ENCODE data around the gene SCGB1A1. TPM values are rescaled to one million over a fixed set of nuclear protein-coding genes. Genes with fewer than 3 reads are reported as not detected.
A peak's percentile ranks its signal among the peaks of the same experiment; 100 is the strongest.

The SCGB1A1 gene
- total and polyA plus RNA-seq, 4 donors: not detected

DNA sequence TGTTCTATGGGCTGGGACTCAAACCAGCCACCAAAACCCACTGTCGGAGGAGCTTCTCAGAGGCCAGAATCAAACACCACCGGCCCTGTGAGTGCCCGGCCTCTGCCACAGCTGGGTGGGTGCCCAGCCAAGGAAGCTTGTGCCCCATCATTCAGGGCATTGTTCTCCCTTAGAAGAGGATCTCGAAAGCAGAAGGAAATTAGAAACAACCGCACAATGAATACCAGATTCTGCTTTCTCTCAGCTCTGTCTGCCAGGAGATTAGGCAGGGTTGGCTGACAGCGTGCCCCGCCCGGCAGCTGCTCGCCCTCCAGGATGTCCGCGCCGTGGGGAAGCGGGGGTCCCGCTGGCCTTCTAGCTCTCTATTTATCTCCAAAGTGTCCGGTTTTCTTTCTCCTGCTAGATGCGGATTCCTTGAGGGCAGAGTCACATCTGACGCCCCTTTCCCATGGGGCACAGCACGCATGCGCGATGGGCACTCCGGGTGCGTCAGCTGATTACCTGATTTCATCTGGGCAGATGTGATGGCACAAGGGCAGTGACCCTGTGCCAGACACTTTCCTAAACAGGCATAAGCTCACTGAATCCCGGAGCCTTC, 25.5 kb downstream of the SCGB1A1 start:
- Histone ChIP-seq H3K36me3 (ENCODE audit: control insufficient read depth in 4 of 4, insufficient read depth in 3 of 4, low read depth in 1 of 4, low read length in 3 of 4) (no peaks in the 10 kb centered on the region), H3K4me1 (ENCODE audit: control insufficient read depth in 4 of 4, insufficient read depth in 4 of 4, low read length in 3 of 4) (peaks cover 6 to 18% (median 13%) of the 10 kb centered on the region in 4 donors), H3K27ac (ENCODE audit: low read depth in 1 of 2, low read length in 2 of 2) (peak overlapping the region; percentile 10 to 13), H3K9ac (ENCODE audit: low read depth in 1 of 2, low read length in 2 of 2) (no peak overlapping the region), H3K4me3 (ENCODE audit: low read depth in 1 of 3, low read length in 3 of 3) (peak overlapping the region in 1 of 3 donors; percentile 6), H3K27me3 (ENCODE audit: control insufficient read depth in 4 of 4, insufficient read depth in 4 of 4, low read length in 3 of 4) (no peaks in the 10 kb centered on the region), H3K9me3 (ENCODE audit: control insufficient read depth in 4 of 4, low read length in 3 of 4) (no peaks in the 10 kb centered on the region)
- DNase-seq (ENCODE audit: low spot score): no peak
- TF ChIP-seq YY1 (IDR thresholded peaks at IDR 0.05) (no peak), SP1 (IDR thresholded peaks at IDR 0.05) (peak; percentile 11)
- 53% methylated on average over 23 of the region's 23 CpGs for WGBS

DNA sequence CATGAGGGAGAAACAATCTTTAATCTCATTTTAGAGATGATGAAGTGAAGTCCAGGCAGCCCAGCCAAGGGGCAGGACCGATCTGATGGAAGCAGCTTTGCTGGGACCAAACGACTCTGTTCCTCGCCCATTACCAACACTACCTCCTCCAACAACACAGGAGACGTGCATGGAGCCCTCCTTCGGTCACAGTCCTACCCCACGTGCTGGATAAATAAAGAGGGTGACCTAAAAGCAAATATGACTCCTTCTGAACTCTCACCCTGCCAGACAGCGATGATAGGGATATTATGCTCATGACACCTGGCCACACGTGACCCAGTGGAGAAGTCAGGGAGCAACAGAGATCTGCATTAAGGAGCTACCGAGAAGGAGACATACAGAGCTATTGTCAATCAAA, 26.0 kb downstream of the SCGB1A1 start:
- DNase-seq (ENCODE audit: low spot score): no peak
- H3K36me3 ChIP-seq (ENCODE audit: control insufficient read depth in 4 of 4, insufficient read depth in 3 of 4, low read depth in 1 of 4, low read length in 3 of 4): no peaks in the 10 kb centered on the region
- H3K27ac ChIP-seq (ENCODE audit: low read depth in 1 of 2, low read length in 2 of 2): peak overlapping the region; percentile 10 to 13
- TF ChIP-seq RXRA (IDR thresholded peaks at IDR 0.05) (peak in 1 of 2 donors; percentile 68), FOXA2 (IDR thresholded peaks at IDR 0.05) (peak; percentile 59), EGR1 (IDR thresholded peaks at IDR 0.05; ENCODE audit: low read depth in 2 of 2) (no peak), HNF4A (conservative IDR thresholded peaks at IDR 0.05) (peak in 1 of 2 donors; percentile 35)
- TF ChIP-seq, protein P1, sequence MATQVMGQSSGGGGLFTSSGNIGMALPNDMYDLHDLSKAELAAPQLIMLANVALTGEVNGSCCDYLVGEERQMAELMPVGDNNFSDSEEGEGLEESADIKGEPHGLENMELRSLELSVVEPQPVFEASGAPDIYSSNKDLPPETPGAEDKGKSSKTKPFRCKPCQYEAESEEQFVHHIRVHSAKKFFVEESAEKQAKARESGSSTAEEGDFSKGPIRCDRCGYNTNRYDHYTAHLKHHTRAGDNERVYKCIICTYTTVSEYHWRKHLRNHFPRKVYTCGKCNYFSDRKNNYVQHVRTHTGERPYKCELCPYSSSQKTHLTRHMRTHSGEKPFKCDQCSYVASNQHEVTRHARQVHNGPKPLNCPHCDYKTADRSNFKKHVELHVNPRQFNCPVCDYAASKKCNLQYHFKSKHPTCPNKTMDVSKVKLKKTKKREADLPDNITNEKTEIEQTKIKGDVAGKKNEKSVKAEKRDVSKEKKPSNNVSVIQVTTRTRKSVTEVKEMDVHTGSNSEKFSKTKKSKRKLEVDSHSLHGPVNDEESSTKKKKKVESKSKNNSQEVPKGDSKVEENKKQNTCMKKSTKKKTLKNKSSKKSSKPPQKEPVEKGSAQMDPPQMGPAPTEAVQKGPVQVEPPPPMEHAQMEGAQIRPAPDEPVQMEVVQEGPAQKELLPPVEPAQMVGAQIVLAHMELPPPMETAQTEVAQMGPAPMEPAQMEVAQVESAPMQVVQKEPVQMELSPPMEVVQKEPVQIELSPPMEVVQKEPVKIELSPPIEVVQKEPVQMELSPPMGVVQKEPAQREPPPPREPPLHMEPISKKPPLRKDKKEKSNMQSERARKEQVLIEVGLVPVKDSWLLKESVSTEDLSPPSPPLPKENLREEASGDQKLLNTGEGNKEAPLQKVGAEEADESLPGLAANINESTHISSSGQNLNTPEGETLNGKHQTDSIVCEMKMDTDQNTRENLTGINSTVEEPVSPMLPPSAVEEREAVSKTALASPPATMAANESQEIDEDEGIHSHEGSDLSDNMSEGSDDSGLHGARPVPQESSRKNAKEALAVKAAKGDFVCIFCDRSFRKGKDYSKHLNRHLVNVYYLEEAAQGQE (IDR thresholded peaks at IDR 0.05): no peak
- 37% methylated on average over 9 of the region's 9 CpGs for WGBS
- no peak overlapping the region for H3K4me3 ChIP-seq (ENCODE audit: low read depth in 1 of 3, low read length in 3 of 3)
- H3K9ac ChIP-seq (ENCODE audit: low read depth in 1 of 2, low read length in 2 of 2): no peak overlapping the region
- H3K9me3 ChIP-seq (ENCODE audit: control insufficient read depth in 4 of 4, low read length in 3 of 4): no peaks in the 10 kb centered on the region
- H3K27me3 ChIP-seq (ENCODE audit: control insufficient read depth in 4 of 4, insufficient read depth in 4 of 4, low read length in 3 of 4): no peaks in the 10 kb centered on the region
- peaks cover 6 to 22% (median 15%) of the 10 kb centered on the region in 4 donors for H3K4me1 ChIP-seq (ENCODE audit: control insufficient read depth in 4 of 4, insufficient read depth in 4 of 4, low read length in 3 of 4)

DNA sequence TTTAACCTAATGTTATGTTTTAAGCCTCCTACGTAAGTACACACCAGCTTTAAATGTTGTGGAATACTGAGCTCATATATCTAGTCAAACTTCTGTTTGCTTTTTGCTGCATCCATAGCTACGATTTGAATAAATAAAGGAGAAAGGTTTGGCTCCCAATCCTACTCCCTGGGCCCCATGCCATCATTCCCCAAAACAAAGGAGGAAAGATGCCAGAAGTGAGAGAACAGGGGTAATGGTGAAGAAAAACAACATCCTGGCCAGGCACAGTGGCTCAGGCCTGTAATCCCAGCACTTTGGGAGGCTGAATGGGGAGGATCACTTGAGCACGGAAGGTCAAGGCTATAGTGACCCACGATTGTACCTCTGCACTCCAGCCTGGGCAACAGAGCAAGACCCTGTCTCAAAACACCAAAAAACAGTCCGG, 26.5 kb downstream of the SCGB1A1 start:
- 74% methylated on average over 5 of the region's 5 CpGs for WGBS
- H3K36me3 ChIP-seq (ENCODE audit: control insufficient read depth in 4 of 4, insufficient read depth in 3 of 4, low read depth in 1 of 4, low read length in 3 of 4): no peaks in the 10 kb centered on the region
- H3K4me3 ChIP-seq (ENCODE audit: low read depth in 1 of 3, low read length in 3 of 3): no peak overlapping the region
- no peaks in the 10 kb centered on the region for H3K27me3 ChIP-seq (ENCODE audit: control insufficient read depth in 4 of 4, insufficient read depth in 4 of 4, low read length in 3 of 4)
- DNase-seq (ENCODE audit: low spot score): no peak
- H3K27ac ChIP-seq (ENCODE audit: low read depth in 1 of 2, low read length in 2 of 2): no peak overlapping the region
- TF ChIP-seq TAF1 (conservative IDR thresholded peaks at IDR 0.05): no peak
- TF ChIP-seq, protein P1 (IDR thresholded peaks at IDR 0.05): no peak
- TF ChIP-seq, protein P2, sequence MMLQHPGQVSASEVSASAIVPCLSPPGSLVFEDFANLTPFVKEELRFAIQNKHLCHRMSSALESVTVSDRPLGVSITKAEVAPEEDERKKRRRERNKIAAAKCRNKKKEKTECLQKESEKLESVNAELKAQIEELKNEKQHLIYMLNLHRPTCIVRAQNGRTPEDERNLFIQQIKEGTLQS (IDR thresholded peaks at IDR 0.05): no peak
- no peak for TF ChIP-seq GABPA (IDR thresholded peaks at IDR 0.05 in 1 of 2, conservative IDR thresholded peaks at IDR 0.05 in 1 of 2)
- no peaks in the 10 kb centered on the region for H3K9me3 ChIP-seq (ENCODE audit: control insufficient read depth in 4 of 4, low read length in 3 of 4)
- H3K4me1 ChIP-seq (ENCODE audit: control insufficient read depth in 4 of 4, insufficient read depth in 4 of 4, low read length in 3 of 4): peaks cover 6 to 22% (median 14%) of the 10 kb centered on the region in 4 donors
- H3K9ac ChIP-seq (ENCODE audit: low read depth in 1 of 2, low read length in 2 of 2): no peak overlapping the region

All from liver (tissue), 9 donors.